Endodermal cell (in vitro differentiated cells): Measurements from ENCODE around the gene TTLL5. TPM values are rescaled to one million over a fixed set of nuclear protein-coding genes. Genes with fewer than 3 reads are reported as not detected.

Experiments
- DNase-seq: peaks from one replicate; pipeline ENCODE4 v3.0.0-alpha.2; 2017
- H3K27ac ChIP-seq: 2 replicates; pipeline ENCODE4 v1.5.1; 2013; ENCODE audit warnings: mild to moderate bottlenecking, low read depth, low read length, moderate library complexity
- H3K27me3 ChIP-seq: 2 replicates; pipeline ENCODE4 v1.6.1; 2013; ENCODE audit warnings: mild to moderate bottlenecking, low read length, moderate library complexity; ENCODE audit not compliant: insufficient read depth, control insufficient read depth, poor library complexity, severe bottlenecking
- H3K36me3 ChIP-seq: 2 replicates; pipeline ENCODE4 v1.7.0; 2013; ENCODE audit warnings: mild to moderate bottlenecking, low read length, moderate library complexity; ENCODE audit not compliant: control insufficient read depth, insufficient read depth
- H3K4me1 ChIP-seq: one replicate; pipeline ENCODE4 v1.7.0; 2013; ENCODE audit warnings: low read length; ENCODE audit not compliant: control insufficient read depth, insufficient read depth
- H3K4me3 ChIP-seq: 2 replicates; pipeline ENCODE4 v1.5.1; 2013; ENCODE audit warnings: mild to moderate bottlenecking, low read length, moderate library complexity
- H3K9ac ChIP-seq: 2 replicates; pipeline ENCODE4 v1.6.1; 2013; ENCODE audit warnings: mild to moderate bottlenecking, low read length, moderate library complexity; ENCODE audit not compliant: poor library complexity, severe bottlenecking; ENCODE audit errors: extremely low read depth
- H3K9me3 ChIP-seq: 2 replicates; pipeline ENCODE4 v1.6.1; 2013; ENCODE audit warnings: mild to moderate bottlenecking, low read length, moderate library complexity; ENCODE audit not compliant: control insufficient read depth
- H3K27ac Mint-ChIP-seq: 2 replicates; pipeline ENCODE4 v1.8.0; 2020; ENCODE audit warnings: mixed read lengths
- H3K27me3 Mint-ChIP-seq: 2 replicates; pipeline ENCODE4 v1.8.0; 2021; ENCODE audit warnings: mild to moderate bottlenecking, mixed read lengths; ENCODE audit not compliant: insufficient read depth
- H3K36me3 Mint-ChIP-seq: 2 replicates; pipeline ENCODE4 v1.8.0; 2020; ENCODE audit warnings: low read depth, mixed read lengths
- H3K4me1 Mint-ChIP-seq: 2 replicates; pipeline ENCODE4 v1.8.0; 2020; ENCODE audit warnings: mixed read lengths
- H3K4me3 Mint-ChIP-seq: 2 replicates; pipeline ENCODE4 v1.8.0; 2020; ENCODE audit warnings: mild to moderate bottlenecking, moderate library complexity, mixed read lengths
- H3K9me3 Mint-ChIP-seq: 2 replicates; pipeline ENCODE4 v1.8.0; 2020; ENCODE audit warnings: mild to moderate bottlenecking, mixed read lengths
- CTCF ChIP-seq: fragments of 200-600 bp; sonication (generic); conservative IDR thresholded peaks from 2 replicates; pipeline ENCODE4 v1.5.0; 2021; ENCODE audit warnings: antibody characterized with exemption, mild to moderate bottlenecking
- WGBS, 2 experiments: methylation state at CpG; one replicate each; pipeline versions ENCODE4 v1.1.5 to v1.1.7; 2013; ENCODE audit warnings: missing lambda C conversion rate in 2 of 2, mixed read lengths in 1 of 2; ENCODE audit not compliant: insufficient coverage in 1 of 2, insufficient read length in 1 of 2; 5-methylcytosine and 5-hydroxymethylcytosine counted together
- total RNA-seq, 2 donors: library from RNA; stranded (reverse); fragmentation: NEBNext Ultra II Directional in 1 of 2; extraction: Animal tissue kit (Norgen Biotek cat#: 25700) in 1 of 2; gene quantifications; 2 replicates in 1 of 2; 3 replicates in 1 of 2; pipeline ENCODE4 v1.2.1, GENCODE V29; 2021

TTLL5 gene
- total RNA-seq, 2 donors from 2014 or later: 50.5 to 54.2 TPM

GRCh38 chr14:75727124-75727523, 66.1 kb downstream of the TTLL5 start:
- H3K9me3 Mint-ChIP-seq: peaks cover 15% of the 10 kb centered on the region
- no peak for TF ChIP-seq CTCF

DNA sequence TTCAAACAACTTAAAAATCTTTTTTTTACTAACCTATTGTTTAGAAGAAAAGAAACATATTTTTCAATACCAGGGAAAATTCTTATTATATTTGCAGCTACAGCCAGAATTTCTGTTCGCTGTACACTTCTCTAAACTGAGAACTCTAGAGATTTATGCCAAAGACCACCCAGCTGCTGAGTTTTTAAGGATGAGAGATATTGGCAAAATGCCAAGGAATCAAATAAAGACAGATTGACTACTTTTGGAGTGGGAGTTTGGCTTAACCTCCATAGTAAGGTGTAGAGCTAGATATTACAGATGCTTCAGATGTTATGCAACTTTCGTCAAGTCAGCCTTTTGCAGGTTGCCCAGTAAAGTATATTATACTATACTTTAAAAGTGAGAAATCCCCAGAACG, 71.8 kb downstream of the TTLL5 start:
- Histone ChIP-seq H3K27me3 (no peaks in the 10 kb centered on the region), H3K9me3 (no peaks in the 10 kb centered on the region), H3K4me1 (no peaks in the 10 kb centered on the region), H3K9ac (no peak overlapping the region), H3K4me3 (no peak overlapping the region), H3K36me3 (peaks cover 58% of the 10 kb centered on the region), H3K27ac (no peak overlapping the region)
- Mint-ChIP-seq H3K9me3 (no peaks in the 10 kb centered on the region), H3K4me3 (no peak overlapping the region), H3K36me3 (peaks cover 18% of the 10 kb centered on the region), H3K27me3 (no peaks in the 10 kb centered on the region), H3K27ac (no peak overlapping the region), H3K4me1 (no peaks in the 10 kb centered on the region)
- no peak for DNase-seq
- 97% methylated on average over 3 of the region's 3 CpGs; no CpG with 5 or more reads in 1 of the 2 experiments for WGBS, 2 experiments
- TF ChIP-seq CTCF: no peak

More at GRCh38 chr14:75727124-75727523, 66.1 kb downstream of the TTLL5 start:
- no peaks in the 10 kb centered on the region for H3K4me1 ChIP-seq
- H3K9me3 ChIP-seq: peaks cover 17% of the 10 kb centered on the region
- no peaks in the 10 kb centered on the region for H3K27me3 ChIP-seq
- no peak overlapping the region for H3K4me3 Mint-ChIP-seq
- H3K27ac ChIP-seq: no peak overlapping the region
- H3K27me3 Mint-ChIP-seq: no peaks in the 10 kb centered on the region
- peaks cover 60% of the 10 kb centered on the region for H3K36me3 Mint-ChIP-seq
- H3K4me1 Mint-ChIP-seq: no peaks in the 10 kb centered on the region
- no peak for DNase-seq
- H3K36me3 ChIP-seq: peaks cover 50% of the 10 kb centered on the region
- peak overlapping the region; percentile 7 for H3K4me3 ChIP-seq
- H3K27ac Mint-ChIP-seq: no peak overlapping the region
- no CpG with 5 or more reads among the region's 3 CpGs for WGBS, 2 experiments
- H3K9ac ChIP-seq: no peak overlapping the region

DNA sequence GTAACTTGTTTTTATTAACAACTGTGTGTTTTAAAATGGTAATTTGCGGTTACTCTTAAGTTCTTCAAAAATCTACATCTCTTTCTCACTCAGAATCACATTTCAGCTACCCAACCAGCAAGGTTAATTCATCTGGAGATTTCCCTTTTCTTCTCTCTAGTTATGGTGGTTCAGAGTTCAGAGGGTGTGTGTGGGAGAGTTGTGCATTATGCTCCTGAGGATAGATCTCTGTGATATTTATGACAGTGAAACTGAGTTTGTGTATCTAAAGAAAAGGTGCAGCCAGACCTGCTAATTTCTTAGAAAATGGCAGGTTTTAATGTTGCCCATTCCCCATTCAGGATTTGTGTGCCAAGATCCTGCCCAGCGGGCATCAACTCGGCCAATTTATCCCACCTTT, 73.8 kb downstream of the TTLL5 start:
- no peak overlapping the region for H3K27ac ChIP-seq
- WGBS, 2 experiments: 92 to 94% methylated on average over 2 to 3 of the region's 3 CpGs
- Mint-ChIP-seq H3K4me3 (no peak overlapping the region), H3K9me3 (no peaks in the 10 kb centered on the region), H3K27me3 (no peaks in the 10 kb centered on the region), H3K36me3 (peaks cover 13% of the 10 kb centered on the region), H3K27ac (peak overlapping the region; percentile 1), H3K4me1 (no peaks in the 10 kb centered on the region)
- H3K4me1 ChIP-seq: no peaks in the 10 kb centered on the region
- peaks cover 60% of the 10 kb centered on the region for H3K36me3 ChIP-seq
- no peaks in the 10 kb centered on the region for H3K9me3 ChIP-seq
- H3K9ac ChIP-seq: no peak overlapping the region
- TF ChIP-seq CTCF: no peak
- H3K27me3 ChIP-seq: no peaks in the 10 kb centered on the region
- no peak overlapping the region for H3K4me3 ChIP-seq
- no peak for DNase-seq
